ENCODE data around the gene RBM5.

The RBM5 gene

GRCh38 chr3:50139308-50139707, 50.6 kb downstream of the RBM5 start:
- DNase-seq, result no peak

- no peak for DNase-seq
These were observed 51.2 kb downstream of the RBM5 start for GRCh38 chr3:50139718-50140423.

GRCh38 chr3:50140990-50141389, 52.3 kb downstream of the RBM5 start:
- no peak for DNase-seq

- DNase-seq, result no peak
These were observed 57.7 kb downstream of the RBM5 start for GRCh38 chr3:50146316-50146901.

- DNase-seq, result no peak
These were observed 58.3 kb downstream of the RBM5 start for GRCh38 chr3:50147016-50147415.

GRCh38 chr3:50147447-50147846, 58.7 kb downstream of the RBM5 start:
- DNase-seq, result no peak

- DNase-seq, result no peak
These were observed 59.1 kb downstream of the RBM5 start for GRCh38 chr3:50147861-50148260.

- DNase-seq, result no peak
These were observed 61.7 kb downstream of the RBM5 start for GRCh38 chr3:50150404-50150750.

- no peak for DNase-seq
These were observed 62.4 kb downstream of the RBM5 start for GRCh38 chr3:50150863-50151686.

- no peak for DNase-seq
These were observed 63.0 kb downstream of the RBM5 start for GRCh38 chr3:50151728-50152127.

- no peak for DNase-seq
These were observed 65.2 kb downstream of the RBM5 start for GRCh38 chr3:50153782-50154475.

GRCh38 chr3:50154476-50154839, 65.7 kb downstream of the RBM5 start:
- DNase-seq, result no peak

GRCh38 chr3:50154840-50155490, 66.2 kb downstream of the RBM5 start, which contains the start of gene SEMA3F:
Gene SEMA3F (plus strand): TSS chr3:50155324. CDS start chr3:50159623, 4,299 bp downstream.
- peak; percentile 19 to 62 for DNase-seq

- no peak for DNase-seq
These were observed 66.8 kb downstream of the RBM5 start for GRCh38 chr3:50155491-50155878.

- DNase-seq, result no peak
These were observed 67.2 kb downstream of the RBM5 start for GRCh38 chr3:50155891-50156290.

- no peak for DNase-seq
These were observed 68.1 kb downstream of the RBM5 start for GRCh38 chr3:50156549-50157493.

- DNase-seq, result peak in 1 of 2 experiments; percentile 45
These were observed 69.3 kb downstream of the RBM5 start for GRCh38 chr3:50157827-50158529.

- DNase-seq, result no peak
These were observed 69.9 kb downstream of the RBM5 start for GRCh38 chr3:50158530-50159146.

- DNase-seq, result no peak
These were observed 71.9 kb downstream of the RBM5 start for GRCh38 chr3:50160561-50160983.

GRCh38 chr3:50161320-50161719, 72.6 kb downstream of the RBM5 start:
- no peak for DNase-seq
